Fibroblast of the conjunctiva (primary cell): ENCODE measurements around the gene ASTL.
"Not testable (repeated sequence)": the region's sequence is repeated elsewhere in the genome, so short reads cannot be mapped to it uniquely, and the experiment has no call there.

ENCODE experiments used
- DNase-seq: peaks from one replicate; pipeline ENCODE4 v3.0.0-alpha.2; 2010; ENCODE audit warnings: low read depth

ASTL gene

DNA sequence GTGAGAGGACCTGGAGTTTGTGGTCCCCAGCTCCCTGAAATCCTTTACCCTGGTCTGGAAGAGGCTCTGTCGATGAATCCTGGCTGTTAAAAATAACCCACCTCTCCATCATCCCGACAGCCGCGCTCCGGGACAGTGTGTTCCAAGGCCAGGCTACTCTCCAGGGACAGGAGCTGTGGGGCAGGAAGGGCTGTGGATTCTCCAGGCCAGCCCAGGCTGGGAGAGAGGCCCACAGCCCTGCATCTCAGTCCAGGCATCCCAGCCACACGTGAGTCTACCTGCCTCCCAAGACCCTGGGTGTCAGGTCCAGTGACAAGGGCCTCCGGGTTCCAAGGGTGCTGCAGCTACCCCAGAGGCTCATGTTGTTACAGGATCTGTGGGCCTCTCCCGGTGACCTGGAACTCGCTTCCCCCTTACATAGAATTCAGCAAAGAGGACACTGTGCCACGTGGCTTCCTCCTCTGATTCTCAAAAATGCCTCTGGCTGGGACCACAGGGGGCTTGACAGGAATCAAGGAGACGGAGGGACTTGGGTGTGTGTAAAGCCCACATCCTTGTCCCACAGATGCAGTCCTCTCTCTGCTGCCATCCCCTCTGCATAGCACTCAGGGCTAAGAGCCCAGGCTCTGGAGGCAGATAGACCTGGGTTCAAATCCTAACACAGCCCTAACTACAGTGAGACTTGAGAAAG is 39.3 kb downstream of the ASTL start:
- DNase-seq = no peak

- DNase-seq = no peak
Measured at GRCh38 chr2:96097951-96098823, 40.1 kb downstream of the ASTL start.

DNA sequence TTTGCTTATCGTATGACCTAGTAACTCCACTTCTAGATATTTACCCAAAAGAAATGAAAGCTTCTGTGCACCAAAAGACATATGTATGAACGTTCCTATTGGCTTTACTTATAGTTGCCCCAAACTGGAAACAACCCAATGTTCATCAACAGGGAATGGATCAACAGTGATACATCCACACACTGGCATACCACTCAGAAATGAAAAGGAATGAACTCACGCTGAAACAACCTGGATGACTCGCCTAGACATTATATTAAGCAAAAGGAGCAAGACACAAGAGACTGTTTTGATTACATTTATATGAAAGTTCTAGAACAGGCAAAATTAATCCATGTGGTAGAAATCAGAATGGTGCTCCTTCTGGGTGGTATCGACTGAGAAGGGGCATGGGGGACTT is 40.9 kb downstream of the ASTL start:
- DNase-seq = no peak

GRCh38 chr2:96095116-96095636 is 43.1 kb downstream of the ASTL start:
- DNase-seq = no peak

GRCh38 chr2:96093528-96093927 is 44.8 kb downstream of the ASTL start:
- DNase-seq = no peak

DNA sequence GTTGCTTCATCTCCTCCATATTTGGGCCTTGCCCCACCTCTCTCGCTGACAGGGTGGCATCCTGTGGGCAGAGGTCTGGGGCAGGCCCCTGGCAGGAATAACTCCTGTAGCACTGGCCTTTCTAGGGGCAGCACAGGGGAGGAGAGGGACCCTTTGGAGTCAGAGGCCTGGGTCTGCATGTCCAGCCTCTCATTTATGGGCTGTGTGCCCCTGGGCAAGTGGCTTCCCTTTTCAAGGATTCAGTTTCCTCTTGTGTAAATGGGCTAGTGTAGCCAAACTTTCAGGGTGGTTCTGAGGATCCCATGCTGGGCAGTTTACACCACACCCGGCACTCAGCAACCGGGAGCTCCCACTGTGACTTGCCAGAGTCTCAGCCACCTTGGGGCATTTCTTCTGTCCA is 45.4 kb downstream of the ASTL start:
- no peak for DNase-seq

- DNase-seq = no peak
Measured at GRCh38 chr2:96092573-96092877, 45.8 kb downstream of the ASTL start.

GRCh38 chr2:96091711-96092572 is 46.4 kb downstream of the ASTL start:
- no peak for DNase-seq

DNA sequence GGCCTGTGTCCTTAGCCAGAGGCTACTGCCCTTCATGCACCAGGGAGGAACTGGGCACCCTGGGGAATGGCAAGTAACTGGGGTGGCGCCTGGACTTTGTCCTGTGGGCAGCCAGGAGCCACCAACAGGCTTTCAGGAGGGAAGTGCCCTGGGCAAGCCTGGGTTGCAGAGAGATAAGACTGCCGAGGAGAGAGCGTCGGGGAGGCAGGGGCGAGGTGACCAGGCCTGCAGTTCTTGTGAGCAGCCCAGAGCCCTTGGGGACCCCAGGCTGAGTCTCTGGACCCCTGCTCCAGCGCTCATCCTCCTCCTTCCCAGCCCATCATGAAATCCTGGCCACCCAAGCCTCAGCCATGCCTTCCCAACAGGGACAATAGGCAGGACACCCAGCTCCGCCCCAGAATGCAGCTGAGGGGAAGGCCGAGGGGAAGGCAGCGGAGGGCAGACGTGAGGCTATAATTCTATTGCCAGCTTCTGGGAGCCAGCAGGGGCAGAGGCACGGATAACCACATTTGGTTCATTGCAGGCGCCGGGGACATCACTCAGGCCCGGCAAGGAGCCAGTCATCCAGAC is 47.1 kb downstream of the ASTL start:
- no peak for DNase-seq

DNA sequence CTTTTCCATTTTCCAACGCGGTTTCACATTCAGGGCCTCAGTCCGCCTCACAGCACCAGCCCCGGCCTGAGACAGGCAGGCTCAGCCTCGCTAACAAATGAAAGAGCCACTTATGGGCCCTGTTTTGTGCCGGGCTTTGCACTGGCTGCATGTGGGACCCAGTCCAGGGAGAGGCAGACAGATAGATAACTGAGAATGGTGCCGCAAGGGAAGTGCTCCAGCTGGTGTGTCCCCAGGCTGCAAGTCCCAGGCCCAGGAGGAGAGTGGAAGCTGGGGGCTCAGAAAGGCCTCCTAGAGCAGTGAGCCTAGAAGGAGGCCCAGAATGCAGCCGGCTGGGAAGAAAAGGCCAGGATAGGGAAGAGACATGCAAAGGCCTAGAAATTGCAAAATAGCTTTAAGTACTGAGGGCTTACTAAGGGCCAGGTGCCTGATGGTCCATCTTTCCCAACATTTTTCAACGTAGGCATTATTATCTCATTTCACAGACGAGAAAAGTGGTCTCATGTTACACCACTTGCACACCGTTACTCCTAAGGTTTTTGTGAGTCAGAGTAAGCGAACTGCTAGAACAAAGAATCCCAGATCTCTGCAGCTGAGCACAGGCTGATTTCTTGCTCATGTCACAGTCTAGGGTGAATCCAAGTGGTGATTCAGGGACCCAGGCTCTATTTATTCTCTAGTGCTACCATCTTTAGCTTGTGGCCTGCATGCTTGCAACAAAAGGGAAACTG is 47.9 kb downstream of the ASTL start:
- no peak for DNase-seq

GRCh38 chr2:96089356-96090195 is 48.7 kb downstream of the ASTL start:
- DNase-seq = no peak

DNA sequence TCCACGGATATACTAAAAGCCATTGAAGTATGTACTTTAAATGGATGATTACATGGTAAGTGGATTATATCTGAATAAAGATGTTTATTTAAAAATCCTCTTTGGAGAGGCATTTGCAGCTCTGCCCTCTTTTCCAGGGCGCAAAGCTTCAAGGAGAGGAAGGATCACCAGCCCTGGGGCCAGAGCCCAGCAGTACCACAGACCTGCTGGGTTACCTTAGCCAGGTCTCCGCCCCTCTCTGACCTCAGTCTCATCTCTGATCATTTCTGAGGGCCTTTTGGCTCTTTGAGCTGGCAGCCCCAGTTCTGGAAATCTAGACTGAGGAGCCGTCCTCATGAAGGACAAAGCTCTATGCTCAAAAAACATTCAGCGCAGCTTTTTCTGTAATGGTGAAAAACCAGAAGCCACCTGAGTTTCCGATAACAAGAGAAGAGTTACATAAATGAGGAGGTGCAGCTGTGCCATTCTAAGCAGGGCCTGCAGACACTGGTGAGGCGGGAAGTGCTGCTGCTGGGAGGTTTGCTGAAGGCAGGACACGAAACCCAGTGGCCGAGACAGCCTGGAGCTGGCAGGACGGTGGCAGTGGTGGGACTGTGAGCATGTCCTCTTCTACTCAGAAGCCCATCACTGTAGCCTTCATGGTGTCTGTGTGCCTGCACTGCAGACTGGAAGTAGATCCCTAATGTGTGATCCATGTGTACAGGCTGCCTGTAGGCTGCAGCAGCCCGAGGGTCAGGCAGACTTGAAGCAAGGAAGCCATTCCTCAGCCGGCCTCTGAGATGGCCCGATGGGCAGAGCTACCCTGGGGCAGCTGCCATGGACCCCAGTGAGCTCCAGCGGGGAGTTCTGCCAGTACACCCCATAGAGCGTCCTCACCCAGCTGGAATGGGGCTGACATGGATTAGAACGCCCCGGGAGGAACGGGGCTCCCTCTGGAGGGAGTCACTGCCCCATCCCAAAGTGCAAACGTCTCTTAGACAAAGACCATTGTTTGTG is 49.7 kb downstream of the ASTL start:
- no peak for DNase-seq

DNA sequence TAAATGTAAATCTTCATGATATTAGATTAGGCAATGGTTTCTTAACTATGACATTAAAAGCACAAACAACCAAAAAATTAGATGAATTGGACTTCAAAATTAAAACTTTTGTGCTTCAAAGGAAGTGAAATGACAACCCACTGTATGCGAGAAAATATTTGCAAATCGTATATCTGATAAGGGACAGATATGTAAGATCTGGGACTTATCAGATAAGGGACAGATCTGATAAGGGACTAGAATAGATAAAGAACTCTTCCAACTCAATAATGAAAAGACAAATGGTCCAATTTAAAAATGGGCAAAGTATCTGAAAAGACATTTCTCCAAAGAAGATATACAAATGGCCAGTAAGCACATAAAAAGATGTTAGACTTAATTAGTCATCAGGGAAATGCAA is 51.2 kb downstream of the ASTL start:
- no peak for DNase-seq

- no peak for DNase-seq
Measured at GRCh38 chr2:96085541-96086355, 52.6 kb downstream of the ASTL start.

- not testable (repeated sequence) for DNase-seq
Measured at GRCh38 chr2:96084858-96085518, 53.3 kb downstream of the ASTL start.

- no peak for DNase-seq
Measured at GRCh38 chr2:96083989-96084857, 54.1 kb downstream of the ASTL start.
